Peyer's patch (tissue), 4 donors: ENCODE data around the gene CATSPERE. TPM values are rescaled to one million over a fixed set of nuclear protein-coding genes. Genes with fewer than 3 reads are reported as not detected.
"Not testable (repeated sequence)": the region's sequence is repeated elsewhere in the genome, so short reads cannot be mapped to it uniquely, and the experiment has no call there.

Experiments used
- DNase-seq, 3 donors: peaks; one replicate each; pipeline ENCODE4 v3.0.0-alpha.2; 2017 to 2019
- H3K27ac ChIP-seq, 4 donors: fragments of 200-600 bp; sonication (generic); one replicate each; pipeline ENCODE4 v1.5.1; 2016 to 2019
- H3K27me3 ChIP-seq, 2 donors: fragments of 200-600 bp; sonication (generic); one replicate each; pipeline ENCODE4 v1.5.1; 2019
- H3K36me3 ChIP-seq, 3 donors: fragments of 200-600 bp; sonication (generic); one replicate each; pipeline ENCODE4 v1.5.1; 2016 to 2019
- H3K4me1 ChIP-seq, 4 donors: fragments of 200-600 bp; sonication (generic); one replicate each; pipeline ENCODE4 v1.5.1; 2016 to 2019
- H3K4me3 ChIP-seq, 4 donors: fragments of 200-600 bp; sonication (generic); 1 replicate in 3 of 4; 2 replicates in 1 of 4; pipeline ENCODE4 v1.5.1; 2016 to 2019; ENCODE audit warnings: mild to moderate bottlenecking in 1 of 4
- H3K9me3 ChIP-seq, 4 donors: fragments of 200-600 bp; sonication (generic); one replicate each; pipeline ENCODE4 v1.5.1; 2016 to 2019; ENCODE audit warnings: mild to moderate bottlenecking in 1 of 4
- CTCF ChIP-seq, 6 experiments: fragments of 450-650 bp in 4 of 6; fragments of 200-600 bp in 2 of 6; sonication (generic) in 1 of 6; IDR thresholded peaks; one replicate each; pipeline ENCODE4 v1.5.1; 2017 to 2019; ENCODE audit warnings: antibody characterized with exemption in 6 of 6, mild to moderate bottlenecking in 3 of 6, moderate library complexity in 1 of 6
- POLR2A ChIP-seq, 2 donors: fragments of 450-650 bp; IDR thresholded peaks; one replicate each; pipeline ENCODE4 v1.5.1; 2017; ENCODE audit warnings: antibody characterized with exemption in 2 of 2, mild to moderate bottlenecking in 2 of 2, moderate library complexity in 2 of 2
- total RNA-seq, 4 donors: library from RNA; depleted of rRNA; stranded (reverse); fragments of >200 nt; gene quantifications; one replicate each; pipeline ENCODE4 v1.1.0, GENCODE V29; 2016

CATSPERE gene
- total RNA-seq, 4 donors from 2014 or later, result 0.18 to 9.3 (median 1.2) TPM; not detected in 1

DNA sequence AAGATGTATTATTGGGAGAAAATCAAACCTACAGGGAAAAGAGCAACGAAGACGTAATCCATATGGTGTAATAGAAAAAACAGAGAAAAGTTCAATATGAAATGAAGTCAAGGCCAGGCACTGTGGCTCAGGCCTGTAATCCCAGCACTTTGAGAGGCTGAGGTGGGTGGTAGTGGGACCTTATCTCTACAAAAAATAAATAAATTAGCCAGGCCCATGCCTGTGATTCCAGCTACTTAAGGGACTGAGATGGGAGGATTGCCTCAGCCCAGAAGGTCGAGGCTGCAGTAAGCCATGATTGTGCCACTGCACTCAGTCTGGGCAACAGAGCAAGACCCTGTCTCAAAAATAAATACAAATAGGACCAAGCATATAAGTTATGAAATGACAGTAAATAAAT lies 203.3 kb downstream of the CATSPERE start:
- Histone ChIP-seq H3K4me3 (no peak overlapping the region), H3K27me3 (no peaks in the 10 kb centered on the region), H3K4me1 (peaks cover 0 to 6% (median 0%) of the 10 kb centered on the region in 4 donors), H3K9me3 (no peaks in the 10 kb centered on the region), H3K36me3 (no peaks in the 10 kb centered on the region), H3K27ac (no peak overlapping the region)
- DNase-seq, result no peak
- TF ChIP-seq POLR2A (IDR thresholded peaks at IDR 0.05) (no peak), CTCF (IDR thresholded peaks at IDR 0.05) (no peak)

DNA sequence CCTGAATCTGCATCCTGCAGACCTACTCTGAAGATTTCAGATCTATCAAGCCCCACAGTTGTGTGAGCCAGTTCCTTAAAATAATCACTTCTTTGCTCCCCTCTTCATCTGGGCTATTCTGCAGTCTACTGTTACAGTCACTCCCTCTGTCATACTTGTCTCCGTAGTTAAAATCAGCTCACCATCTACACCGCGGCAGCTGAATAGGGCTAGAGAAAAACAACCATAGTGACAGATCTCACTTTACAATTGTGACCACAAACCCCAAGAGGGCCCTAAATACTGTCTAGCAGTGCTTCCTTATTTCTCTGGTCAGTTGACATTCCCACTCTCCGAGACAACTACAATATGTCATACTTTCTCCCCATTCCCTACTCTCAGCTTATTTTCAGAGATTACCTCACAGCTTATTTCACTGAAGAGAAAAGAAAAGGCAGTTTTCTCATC lies 204.7 kb downstream of the CATSPERE start:
- DNase-seq, result no peak
- H3K4me1 ChIP-seq, result peaks cover 0 to 6% (median 0%) of the 10 kb centered on the region in 4 donors

GRCh38 chr1:244666672-244667418 lies 205.8 kb downstream of the CATSPERE start:
- H3K27ac ChIP-seq, DNase-seq, H3K36me3 ChIP-seq, H3K4me1 ChIP-seq, H3K27me3 ChIP-seq, H3K4me3 ChIP-seq, H3K9me3 ChIP-seq: not testable (repeated sequence)

More for the DNA sequence above, 204.7 kb downstream of the CATSPERE start:
- Histone ChIP-seq H3K9me3 (no peaks in the 10 kb centered on the region), H3K27ac (no peak overlapping the region), H3K4me3 (no peak overlapping the region), H3K27me3 (no peaks in the 10 kb centered on the region), H3K36me3 (no peaks in the 10 kb centered on the region)
- no peak for TF ChIP-seq POLR2A (IDR thresholded peaks at IDR 0.05)
- TF ChIP-seq CTCF (IDR thresholded peaks at IDR 0.05), result no peak

GRCh38 chr1:244667797-244668196 lies 206.7 kb downstream of the CATSPERE start:
- Histone ChIP-seq H3K4me1 (peaks cover 0 to 11% (median 0%) of the 10 kb centered on the region in 4 donors), H3K27ac (no peak overlapping the region), H3K27me3 (no peaks in the 10 kb centered on the region), H3K36me3 (no peaks in the 10 kb centered on the region), H3K9me3 (no peaks in the 10 kb centered on the region), H3K4me3 (no peak overlapping the region)
- no peak for DNase-seq
- TF ChIP-seq POLR2A (IDR thresholded peaks at IDR 0.05), result no peak
- TF ChIP-seq CTCF (IDR thresholded peaks at IDR 0.05), result no peak

DNA sequence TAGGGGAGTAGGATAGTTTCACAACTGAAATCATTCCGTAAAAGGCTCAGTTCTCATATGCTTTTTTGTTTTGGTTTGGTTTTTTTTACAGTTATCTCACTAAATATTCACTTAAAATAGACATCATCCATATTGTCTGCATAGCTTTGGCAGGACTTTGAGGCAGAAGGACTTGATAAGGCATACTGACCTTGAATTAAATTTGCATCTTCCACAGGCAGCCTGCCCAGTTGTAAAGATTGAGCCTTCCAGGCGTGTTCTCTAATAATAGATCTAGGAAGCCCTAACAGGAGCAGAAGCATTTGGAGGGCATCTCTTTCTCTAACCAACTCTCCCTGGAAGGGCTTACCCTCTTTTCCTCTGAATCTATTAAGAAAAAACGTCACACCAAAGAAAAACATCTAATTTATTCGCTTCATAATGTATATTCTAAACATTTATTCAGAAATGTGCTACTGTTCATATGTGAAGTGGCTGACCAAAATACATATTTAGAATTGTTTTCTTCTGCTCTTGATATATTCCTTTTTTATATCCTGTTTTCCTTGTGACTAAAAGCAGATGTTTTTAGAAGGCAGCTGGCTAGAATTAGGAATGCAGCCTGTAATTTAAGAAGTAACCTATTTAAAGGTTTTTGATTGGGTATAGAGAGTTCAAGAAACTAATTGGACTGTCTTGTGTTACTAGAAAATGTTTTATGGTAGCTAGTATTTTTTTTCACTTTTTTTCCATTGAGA lies 212.0 kb downstream of the CATSPERE start:
- H3K36me3 ChIP-seq, result no peaks in the 10 kb centered on the region
- TF ChIP-seq POLR2A (IDR thresholded peaks at IDR 0.05), result no peak
- no peak for TF ChIP-seq CTCF (IDR thresholded peaks at IDR 0.05)
- H3K4me3 ChIP-seq, result no peak overlapping the region
- H3K4me1 ChIP-seq, result peaks cover 0 to 5% (median 0%) of the 10 kb centered on the region in 4 donors
- H3K9me3 ChIP-seq, result no peaks in the 10 kb centered on the region
- no peak for DNase-seq
- H3K27me3 ChIP-seq, result no peaks in the 10 kb centered on the region
- peak overlapping the region in 1 of 4 donors; percentile 10 for H3K27ac ChIP-seq

DNA sequence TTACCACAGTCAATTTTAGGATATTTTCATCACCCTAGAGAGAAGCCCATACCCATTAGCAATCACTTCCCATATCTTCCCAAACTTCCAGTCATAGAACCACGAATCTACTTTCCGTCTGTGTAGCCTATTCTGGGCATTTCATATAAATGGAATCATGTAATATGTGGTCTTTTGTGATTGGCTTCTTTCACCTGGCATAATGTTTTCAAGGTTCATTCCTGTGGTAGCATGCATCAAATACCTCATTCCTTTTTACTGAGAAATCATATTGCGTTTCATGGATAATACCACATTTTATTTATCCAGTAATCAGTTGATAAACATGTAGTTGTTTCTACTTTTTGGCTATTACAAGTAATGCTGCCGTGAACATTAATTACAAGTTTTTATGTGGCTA lies 213.4 kb downstream of the CATSPERE start:
- H3K27ac ChIP-seq, result no peak overlapping the region
- H3K4me1 ChIP-seq, result peaks cover 0 to 6% (median 0%) of the 10 kb centered on the region in 4 donors
- no peak for TF ChIP-seq POLR2A (IDR thresholded peaks at IDR 0.05)
- no peak for TF ChIP-seq CTCF (IDR thresholded peaks at IDR 0.05)
- H3K36me3 ChIP-seq, result no peaks in the 10 kb centered on the region
- H3K27me3 ChIP-seq, result no peaks in the 10 kb centered on the region
- no peak for DNase-seq
- H3K9me3 ChIP-seq, result no peaks in the 10 kb centered on the region
- no peak overlapping the region for H3K4me3 ChIP-seq
